HG03558 (cell line): Measurements from ENCODE around the gene GREB1L.
"Not testable (repeated sequence)": the region's sequence is repeated elsewhere in the genome, so short reads cannot be mapped to it uniquely, and the experiment has no call there.

Experiments
- ATAC-seq: cut with Tn5 transposase; IDR thresholded peaks from one replicate; pipeline ENCODE4 v1.9.1; 2021; ENCODE audit warnings: moderate number of reproducible peaks; ENCODE audit not compliant: unreplicated experiment; ENCODE audit errors: extremely low read depth

The GREB1L gene

GRCh38 chr18:21300908-21301200 is 58.8 kb downstream of the GREB1L start:
- ATAC-seq, result no peak

GRCh38 chr18:21303445-21303844 is 61.4 kb downstream of the GREB1L start:
- ATAC-seq, result no peak

GRCh38 chr18:21303895-21304294 is 61.9 kb downstream of the GREB1L start:
- no peak for ATAC-seq

- ATAC-seq, result no peak
Observed at GRCh38 chr18:21305621-21306020, 63.6 kb downstream of the GREB1L start.

- ATAC-seq, result no peak
Observed at GRCh38 chr18:21306368-21306767, 64.3 kb downstream of the GREB1L start.

- ATAC-seq, result no peak
Observed at GRCh38 chr18:21307578-21307977, 65.5 kb downstream of the GREB1L start.

- no peak for ATAC-seq
Observed at GRCh38 chr18:21309248-21309647, 67.2 kb downstream of the GREB1L start.

- not testable (repeated sequence) for ATAC-seq
Observed at GRCh38 chr18:21311980-21312379, 69.9 kb downstream of the GREB1L start.

GRCh38 chr18:21313576-21313975 is 71.5 kb downstream of the GREB1L start:
- ATAC-seq, result no peak

GRCh38 chr18:21314724-21315123 is 72.7 kb downstream of the GREB1L start:
- ATAC-seq, result no peak

GRCh38 chr18:21315126-21315525 is 73.1 kb downstream of the GREB1L start:
- not testable (repeated sequence) for ATAC-seq

- ATAC-seq, result no peak
Observed at GRCh38 chr18:21315741-21316197, 73.7 kb downstream of the GREB1L start.

GRCh38 chr18:21316296-21316695 is 74.3 kb downstream of the GREB1L start:
- no peak for ATAC-seq

- ATAC-seq, result no peak
Observed at GRCh38 chr18:21321711-21322110, 79.7 kb downstream of the GREB1L start.

- no peak for ATAC-seq
Observed at GRCh38 chr18:21327101-21327500, 85.1 kb downstream of the GREB1L start.

- no peak for ATAC-seq
Observed at GRCh38 chr18:21330122-21330701, 88.2 kb downstream of the GREB1L start.

GRCh38 chr18:21331065-21331464 is 89.0 kb downstream of the GREB1L start:
- ATAC-seq, result no peak

GRCh38 chr18:21335927-21336488 is 94.0 kb downstream of the GREB1L start:
- ATAC-seq, result no peak

GRCh38 chr18:21336846-21337245 is 94.8 kb downstream of the GREB1L start:
- ATAC-seq, result no peak

GRCh38 chr18:21341141-21341540 is 99.1 kb downstream of the GREB1L start:
- ATAC-seq, result no peak

GRCh38 chr18:21342372-21342771 is 100.3 kb downstream of the GREB1L start:
- no peak for ATAC-seq

- ATAC-seq, result no peak
Observed at GRCh38 chr18:21344860-21345259, 102.8 kb downstream of the GREB1L start.
